Stimulated activated CD8-positive, alpha-beta memory T cell treated with anti-CD3 and anti-CD28 coated beads, Interleukin-12 subunit alpha, Interleukin-12 subunit beta, amount 100 ng/mL, for 1 hour (primary cell): ENCODE measurements around the gene ZBTB22.
"Not testable (repeated sequence)": the region's sequence is repeated elsewhere in the genome, so short reads cannot be mapped to it uniquely, and the experiment has no call there.

Experiments
- DNase-seq: peaks from one replicate; pipeline ENCODE4 v3.0.0-alpha.2; 2020; ENCODE audit warnings: low read depth

The ZBTB22 gene

GRCh38 chr6:33301877-33302276 is 15.7 kb downstream of the ZBTB22 start:
- DNase-seq, result no peak

- DNase-seq, result peak; percentile 90
Measured at GRCh38 chr6:33299237-33299944, 18.2 kb downstream of the ZBTB22 start.

DNA sequence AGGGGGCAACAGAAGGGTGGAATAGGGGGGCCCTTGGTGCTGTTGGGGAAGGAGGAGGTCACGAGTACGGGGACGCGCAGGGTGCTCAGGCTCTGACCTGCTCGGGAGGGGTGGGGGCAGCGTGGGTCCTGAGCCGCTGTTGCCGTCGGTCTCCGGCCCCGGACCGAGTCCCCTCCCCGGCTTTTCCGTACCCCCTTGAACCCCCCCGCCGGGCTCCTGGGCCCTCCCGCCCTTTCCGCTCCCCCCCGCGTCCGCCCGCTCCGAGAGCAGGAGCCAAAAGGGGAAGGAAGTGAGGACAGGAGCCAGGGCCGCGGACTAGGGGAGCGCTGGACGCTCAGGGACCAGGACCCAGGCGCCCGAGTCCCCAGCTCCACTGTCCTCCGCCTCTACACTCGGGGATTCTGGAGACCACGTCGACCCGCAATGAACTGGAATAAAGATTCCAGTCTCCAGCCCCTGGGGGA is 18.7 kb downstream of the ZBTB22 start, which contains the start of gene RGL2:
TSS of gene RGL2 (minus strand) at position 170 of the 464 bp plus-strand sequence. CDS start 332 bp downstream, outside the sequence.
- DNase-seq, result no peak

DNA sequence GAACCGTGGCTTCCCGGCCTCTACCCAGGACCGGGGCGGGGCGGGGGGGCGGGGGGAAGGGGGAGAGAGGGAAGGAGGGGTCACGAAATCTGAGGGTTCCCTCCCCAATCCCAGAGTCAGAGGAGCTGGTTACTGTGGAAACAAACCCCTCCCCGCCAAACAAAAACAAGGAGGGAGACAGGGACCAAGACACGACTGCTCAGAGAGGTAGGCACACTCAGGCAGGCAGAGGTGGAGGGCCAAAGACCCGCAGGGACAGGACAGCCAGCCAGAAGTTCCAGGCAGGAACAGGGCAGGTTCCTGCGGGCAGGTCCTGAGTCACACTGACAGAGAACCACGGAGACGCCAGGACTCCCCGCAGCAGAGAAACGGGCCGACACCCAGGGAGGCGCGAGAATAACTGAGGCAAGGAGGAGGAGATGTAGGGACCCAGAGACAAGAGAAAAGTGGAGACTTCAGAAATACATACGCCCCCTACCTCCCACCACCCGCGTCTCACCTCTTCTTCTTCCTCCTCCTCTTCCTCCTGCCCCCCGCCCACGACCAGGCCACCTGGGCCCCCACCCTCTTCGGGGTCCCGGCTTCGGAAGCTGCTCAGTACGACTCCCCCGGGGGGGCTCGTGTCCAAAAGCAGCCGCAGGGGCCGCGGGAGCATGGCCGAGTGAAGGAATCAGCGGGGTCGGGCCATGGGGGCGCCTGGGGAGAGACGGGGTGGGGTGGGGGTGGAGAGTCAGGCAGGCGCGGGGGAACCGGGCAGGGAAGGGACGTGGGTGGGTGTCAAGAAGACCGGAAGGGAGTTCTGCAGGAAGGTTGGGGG is 19.4 kb downstream of the ZBTB22 start:
- DNase-seq, result peak; percentile 30

DNA sequence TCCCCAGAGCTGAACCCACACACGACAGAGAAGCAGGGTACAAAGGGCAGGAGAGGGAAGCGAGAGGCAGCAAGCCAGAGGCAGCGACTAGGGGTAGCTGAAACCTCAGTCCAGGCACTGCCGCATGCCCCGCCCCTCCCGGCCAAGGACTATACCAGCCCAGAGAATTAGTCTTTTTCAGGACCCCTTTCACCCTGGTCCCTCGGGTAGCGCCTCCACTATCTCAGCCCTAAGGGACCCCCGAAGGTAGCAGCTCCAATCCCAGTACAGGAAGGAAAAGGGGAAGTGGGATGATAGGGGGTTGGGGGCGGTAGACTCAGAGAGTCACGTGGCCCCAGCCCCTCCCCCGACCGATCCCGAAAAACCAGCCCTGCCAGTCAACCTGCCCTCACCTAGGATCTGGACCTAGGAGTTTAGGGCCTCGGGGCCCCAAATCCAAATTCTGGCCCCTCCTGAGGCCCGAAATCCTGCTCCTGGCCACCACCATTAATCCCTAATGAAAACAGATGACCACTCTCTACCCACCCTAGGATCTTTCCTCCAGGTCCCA is 20.1 kb downstream of the ZBTB22 start:
- DNase-seq, result no peak

DNA sequence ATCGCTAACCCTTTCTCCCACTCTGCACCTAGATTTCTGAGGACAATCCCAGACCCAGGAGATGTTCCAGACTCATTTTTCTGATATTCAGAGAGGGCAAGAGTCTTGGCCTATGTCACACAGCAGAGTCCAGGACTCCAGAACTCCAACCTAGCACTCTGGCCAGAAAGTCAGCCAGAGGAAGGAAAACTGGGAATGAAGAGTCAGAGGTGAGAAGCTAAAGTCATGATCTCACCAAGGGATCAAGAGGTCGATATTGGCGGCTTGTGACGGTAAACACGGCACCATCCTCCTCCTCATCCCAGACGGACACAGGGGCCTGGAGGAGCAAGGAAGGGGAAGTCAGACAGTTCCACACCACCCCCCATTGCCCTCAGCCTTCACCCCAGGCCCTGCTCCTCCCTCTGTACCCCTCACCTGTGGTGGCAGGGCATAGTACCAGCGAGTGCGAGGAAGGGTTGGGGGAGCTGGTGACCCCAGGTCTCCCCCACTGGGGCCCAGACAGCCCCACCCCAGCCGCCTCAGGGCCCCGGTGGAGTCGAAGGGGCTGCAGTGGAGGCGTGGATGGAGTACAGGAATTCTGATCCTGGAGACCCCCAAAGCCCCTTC is 20.6 kb downstream of the ZBTB22 start:
- DNase-seq, result no peak

GRCh38 chr6:33295621-33296369 is 21.7 kb downstream of the ZBTB22 start:
- DNase-seq, result no peak

DNA sequence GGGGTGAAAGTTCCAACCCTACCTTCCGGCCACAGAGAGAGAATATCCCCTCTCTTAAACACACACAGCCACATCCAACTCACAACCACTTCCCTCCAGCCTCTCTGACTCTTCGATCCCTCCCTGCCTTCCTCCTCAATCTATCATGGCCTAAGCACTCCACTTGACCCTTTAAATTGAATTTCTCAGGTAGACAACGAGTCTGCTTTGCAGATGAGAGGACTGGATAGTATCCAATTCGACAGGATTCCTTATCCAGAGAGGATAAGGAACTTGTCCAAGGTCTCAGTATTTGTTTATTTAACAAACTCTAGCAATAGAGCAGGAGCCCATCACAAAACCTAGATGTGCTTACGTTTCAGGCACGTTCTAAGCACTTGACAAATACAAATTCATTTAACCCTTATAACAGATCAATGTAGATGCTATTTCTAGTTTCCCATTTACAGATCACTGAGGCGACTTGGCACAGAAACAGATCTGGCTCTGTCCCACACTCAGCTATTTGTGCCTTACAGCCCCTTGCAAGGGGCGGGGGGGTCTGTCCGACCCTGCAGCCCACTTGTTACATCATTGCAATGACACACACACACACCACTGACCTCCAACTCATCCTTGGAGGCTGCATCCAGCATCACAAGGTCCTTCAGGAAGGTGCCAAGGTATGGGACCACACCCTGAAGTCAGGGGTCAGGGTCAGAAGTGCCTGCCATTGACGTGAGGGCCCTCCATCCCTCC is 23.3 kb downstream of the ZBTB22 start:
- no peak for DNase-seq

GRCh38 chr6:33292996-33293682 is 24.4 kb downstream of the ZBTB22 start:
- DNase-seq, result no peak

- DNase-seq, result no peak
Measured at GRCh38 chr6:33290459-33290858, 27.1 kb downstream of the ZBTB22 start.

- no peak for DNase-seq
Measured at GRCh38 chr6:33289784-33290315, 27.7 kb downstream of the ZBTB22 start.

DNA sequence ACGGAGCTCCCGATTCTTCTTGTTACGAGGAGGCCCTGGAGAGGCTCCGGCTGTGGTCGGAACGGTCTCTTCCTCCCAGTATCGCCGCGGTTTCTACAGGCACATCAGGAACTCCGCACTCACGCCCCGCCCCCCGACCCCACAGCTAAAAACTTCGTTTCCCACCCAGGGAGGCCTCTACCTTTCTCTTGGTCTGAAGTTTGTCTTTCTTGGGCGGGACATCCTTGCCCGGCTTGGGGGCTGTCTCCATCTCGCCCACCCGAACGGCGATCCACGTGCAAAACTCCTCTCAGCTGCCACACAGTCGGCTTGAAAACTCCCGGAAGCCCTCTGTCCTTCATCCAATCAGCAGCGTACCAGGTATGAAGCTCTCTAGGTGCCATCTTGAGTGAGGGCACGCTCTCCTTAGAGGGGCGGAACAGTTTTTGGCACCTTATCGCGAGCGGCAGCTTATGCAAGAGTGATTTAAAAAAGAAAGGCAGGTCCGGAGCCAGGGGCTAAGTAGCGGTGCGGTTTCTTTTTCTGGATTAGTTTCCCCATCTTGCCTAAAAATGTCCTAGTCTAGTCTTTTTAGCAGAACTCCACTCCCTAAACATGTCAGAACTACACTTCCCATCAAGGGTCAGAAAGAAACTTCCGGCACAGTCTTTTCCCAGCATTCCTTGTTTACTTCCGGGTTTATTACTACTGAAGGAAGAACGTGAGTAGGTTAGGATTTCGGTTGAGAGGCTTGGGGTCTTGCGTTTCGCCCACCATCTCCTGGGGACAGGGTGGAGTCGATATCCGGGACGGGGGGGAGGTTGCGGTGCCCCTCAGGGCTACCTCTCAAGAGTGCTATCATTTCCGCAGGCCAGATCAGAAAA is 28.4 kb downstream of the ZBTB22 start, which contains the start of the genes PFDN6 and WDR46:
TSS of gene PFDN6 (plus strand) at position 681 of the 863 bp plus-strand sequence. CDS start 256 bp downstream, outside the sequence.
TSS of gene WDR46 (minus strand) at position 319 of the 863 bp plus-strand sequence. CDS start at position 250, 69 bp downstream.
- DNase-seq, result peak; percentile 65

DNA sequence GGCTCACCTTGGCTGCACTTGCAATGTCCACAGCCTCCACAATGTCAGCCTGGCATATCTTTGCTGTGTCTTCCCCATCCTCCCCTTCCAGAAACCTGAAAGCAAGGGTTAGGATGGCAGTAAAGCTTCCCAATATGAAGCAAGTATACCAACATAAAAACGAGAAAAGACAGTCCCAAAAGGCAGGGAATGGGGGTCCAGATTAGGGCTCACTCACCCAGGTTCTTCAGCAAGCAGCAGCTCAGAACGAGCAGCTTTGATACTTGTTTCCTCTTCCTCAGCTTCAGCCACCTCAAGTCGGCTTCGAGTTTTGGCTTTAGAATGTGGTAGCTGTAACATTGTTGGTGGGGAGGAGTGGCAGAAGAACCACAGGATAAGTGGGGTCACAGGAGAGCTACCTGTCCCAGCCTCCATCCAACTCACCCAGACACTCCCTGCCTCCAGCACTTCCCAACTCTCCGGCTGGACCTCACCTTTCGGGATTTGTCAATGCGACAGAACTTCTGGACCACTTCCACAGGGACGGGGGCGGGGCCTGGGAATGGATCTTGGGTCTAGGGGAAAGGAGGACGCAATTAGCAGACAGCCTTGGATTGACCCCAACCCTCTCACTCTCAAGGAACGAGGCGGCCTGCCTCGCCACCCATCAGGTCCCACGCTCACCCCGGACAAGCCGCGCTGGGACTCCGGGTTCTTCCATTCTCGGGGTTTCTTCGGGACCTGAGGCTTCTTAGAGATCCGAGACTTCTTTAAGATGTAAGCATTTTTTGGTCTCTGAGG is 29.2 kb downstream of the ZBTB22 start:
- DNase-seq, result no peak

DNA sequence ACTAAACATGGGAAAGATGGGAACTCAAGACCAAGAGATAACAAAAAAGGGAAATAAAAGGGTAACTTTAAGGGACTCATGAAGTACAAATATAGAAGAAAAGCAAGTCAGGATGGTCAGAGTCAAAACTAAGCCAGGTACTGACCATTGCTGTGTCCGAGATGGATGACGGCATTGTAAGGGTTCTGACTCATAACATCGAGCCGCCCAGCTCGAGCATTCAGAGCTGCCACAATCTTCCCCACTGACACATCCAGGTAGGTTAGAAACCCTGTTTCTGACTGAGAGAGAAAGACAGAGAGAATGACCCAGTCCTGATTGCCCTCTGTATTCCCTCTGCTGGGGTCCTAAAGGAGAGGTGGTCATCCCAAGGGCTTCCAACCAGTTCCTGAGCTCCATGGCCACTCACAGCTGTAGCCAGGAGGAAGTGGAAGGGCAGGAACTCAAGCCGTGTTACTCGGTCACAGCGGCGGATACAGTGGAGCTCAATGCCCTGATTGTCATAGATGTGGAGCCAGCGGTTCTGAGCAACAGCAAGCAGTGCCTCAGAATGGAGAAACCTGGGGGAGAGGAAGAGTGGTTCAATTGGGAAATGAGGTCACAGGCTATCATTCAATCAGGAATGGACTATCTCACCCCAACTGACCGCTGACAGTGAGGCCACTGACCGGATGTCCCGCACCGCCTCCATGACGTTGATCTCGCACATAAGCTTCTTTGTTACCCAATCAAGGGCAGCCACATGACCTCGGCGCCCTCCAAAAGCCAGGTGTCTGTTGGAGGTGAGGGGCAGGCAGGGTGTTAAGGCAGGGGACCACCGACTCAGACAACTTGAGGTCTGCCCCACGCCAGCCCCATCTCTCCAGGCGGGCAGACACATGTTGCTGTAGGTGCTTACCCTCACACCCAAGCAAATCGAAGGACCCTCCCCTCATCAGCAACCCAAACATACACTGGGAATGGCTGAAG is 30.3 kb downstream of the ZBTB22 start:
- DNase-seq, result no peak

DNA sequence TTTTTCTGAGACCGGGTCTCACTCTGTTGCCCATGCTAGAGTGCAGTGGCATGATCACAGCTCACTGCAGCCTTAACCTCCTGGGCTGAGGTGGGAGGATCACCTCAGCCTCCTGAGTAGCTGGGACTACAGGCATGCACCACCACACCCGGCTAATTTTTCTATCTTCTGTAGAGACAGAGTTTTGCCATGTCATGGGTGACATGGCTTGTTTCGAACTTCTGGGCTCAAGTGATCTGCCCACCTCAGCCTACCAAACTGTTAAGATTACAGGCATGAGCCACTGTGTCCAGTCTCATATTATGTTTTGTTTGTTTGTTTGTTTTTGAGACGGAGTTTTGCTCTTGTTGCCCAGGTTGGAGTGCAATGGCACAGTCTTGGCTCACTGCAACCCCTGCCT is 32.3 kb downstream of the ZBTB22 start:
- not testable (repeated sequence) for DNase-seq

DNA sequence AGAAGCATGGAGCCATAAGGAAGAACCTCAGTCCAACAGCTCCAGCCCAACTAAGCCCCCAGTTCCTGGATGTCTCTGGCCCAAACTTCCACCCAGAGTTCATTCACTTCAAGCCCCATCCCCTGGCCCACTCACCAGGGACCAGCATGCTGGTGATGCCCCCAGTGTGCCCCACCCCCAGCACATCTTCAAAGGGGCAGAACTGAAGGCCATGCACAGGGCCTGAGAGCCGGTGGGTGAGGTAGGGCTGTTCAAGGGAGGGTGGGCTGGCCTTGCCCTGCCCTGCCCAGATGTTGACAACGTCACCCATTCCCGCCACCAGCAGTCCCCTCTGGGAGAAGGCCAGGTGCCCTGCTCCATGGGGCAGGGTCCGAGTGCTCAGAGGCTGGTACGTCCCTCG is 37.0 kb downstream of the ZBTB22 start:
- no peak for DNase-seq
